ENCODE results near the gene AGBL3. TPM values are rescaled to one million over a fixed set of nuclear protein-coding genes. Genes with fewer than 3 reads are reported as not detected.

The AGBL3 gene
- total RNA-seq, 4 donors from 2014 or later: 0.69 to 2.8 (median 0.92) TPM

- no peak for DNase-seq (ENCODE audit: low spot score in 2 of 2)
- WGBS, 2 donors: 92 to 95% methylated on average over 2 of the region's 2 CpGs
- H3K4me3 ChIP-seq (ENCODE audit: low read depth, poor library complexity, severe bottlenecking): no peak overlapping the region
- intact Hi-C loops (cut with DNase I; ENCODE audit: low total_unique reads): no loop called here
- TF ChIP-seq CTCF (IDR thresholded peaks at IDR 0.05) (no peak), POLR2A (IDR thresholded peaks at IDR 0.05) (no peak)
Measured at GRCh38 chr7:135159359-135160085, 173.2 kb downstream of the AGBL3 start.

GRCh38 chr7:135160098-135160857, 174.0 kb downstream of the AGBL3 start:
- TF ChIP-seq CTCF (IDR thresholded peaks at IDR 0.05): no peak
- no peak for TF ChIP-seq POLR2A (IDR thresholded peaks at IDR 0.05)
- intact Hi-C loops (cut with DNase I; ENCODE audit: low total_unique reads): no loop called here
- WGBS, 2 donors: 70 to 74% methylated on average over 5 of the region's 5 CpGs
- H3K4me3 ChIP-seq (ENCODE audit: low read depth, poor library complexity, severe bottlenecking): no peak overlapping the region
- DNase-seq (ENCODE audit: low spot score in 2 of 2): no peak

GRCh38 chr7:135160858-135161653, 174.7 kb downstream of the AGBL3 start:
- WGBS, 2 donors: 64 to 69% methylated on average over 9 of the region's 9 CpGs
- TF ChIP-seq CTCF (IDR thresholded peaks at IDR 0.05) (no peak), POLR2A (IDR thresholded peaks at IDR 0.05) (no peak)
- intact Hi-C loops (cut with DNase I; ENCODE audit: low total_unique reads): no loop called here
- H3K4me3 ChIP-seq (ENCODE audit: low read depth, poor library complexity, severe bottlenecking): no peak overlapping the region
- no peak for DNase-seq (ENCODE audit: low spot score in 2 of 2)

GRCh38 chr7:135161669-135162068, 175.4 kb downstream of the AGBL3 start:
- 74 to 80% methylated on average over 6 of the region's 6 CpGs for WGBS, 2 donors
- intact Hi-C loops (cut with DNase I; ENCODE audit: low total_unique reads): no loop called here
- no peak for DNase-seq (ENCODE audit: low spot score in 2 of 2)
- H3K4me3 ChIP-seq (ENCODE audit: low read depth, poor library complexity, severe bottlenecking): no peak overlapping the region
- TF ChIP-seq POLR2A (IDR thresholded peaks at IDR 0.05): no peak
- no peak for TF ChIP-seq CTCF (IDR thresholded peaks at IDR 0.05)

GRCh38 chr7:135162382-135163001, 176.2 kb downstream of the AGBL3 start:
- intact Hi-C loops (cut with DNase I; ENCODE audit: low total_unique reads): no loop called here

More at GRCh38 chr7:135162382-135163001, 176.2 kb downstream of the AGBL3 start:
- no peak for DNase-seq (ENCODE audit: low spot score in 2 of 2)
- H3K4me3 ChIP-seq (ENCODE audit: low read depth, poor library complexity, severe bottlenecking): no peak overlapping the region
- WGBS, 2 donors: 97% methylated on average over 2 of the region's 2 CpGs
- TF ChIP-seq POLR2A (IDR thresholded peaks at IDR 0.05): no peak
- TF ChIP-seq CTCF (IDR thresholded peaks at IDR 0.05): no peak
